Activated B cell treated with CpG ODN at 0.5 μM for 24 hours (primary cell): ENCODE data around the gene PDLIM7. TPM values are rescaled to one million over a fixed set of nuclear protein-coding genes. Genes with fewer than 3 reads are reported as not detected.

Experiments
- ATAC-seq: fragments of 200-7000 bp; cut with Tn5 transposase; one replicate; pipeline ENCODE4 v1.10.0; 2021; ENCODE audit warnings: low read depth, mild to moderate bottlenecking, moderate library complexity
- CTCF ChIA-PET: fragments of 350-600 bp; sonication (Branson Sonifier 250); formaldehyde crosslinking; loops from one replicate; lab custom pipeline; 2021; ENCODE audit warnings: antibody characterized with exemption; lab: Charles Lee
- POLR2A ChIA-PET: fragments of 350-600 bp; sonication (Branson Sonifier 250); formaldehyde crosslinking; loops from one replicate; lab custom pipeline; 2021; ENCODE audit warnings: antibody characterized with exemption; lab: Charles Lee
- DNase-seq: peaks from one replicate; pipeline ENCODE4 v3.0.0; 2022
- H3K27ac Mint-ChIP-seq: one replicate; pipeline ENCODE4 v1.8.0; 2020; ENCODE audit warnings: mixed read lengths
- H3K27me3 Mint-ChIP-seq: one replicate; pipeline ENCODE4 v1.8.0; 2021; ENCODE audit warnings: mixed read lengths
- H3K36me3 Mint-ChIP-seq: one replicate; pipeline ENCODE4 v1.8.0; 2021; ENCODE audit warnings: low read depth, mixed read lengths
- H3K4me1 Mint-ChIP-seq: one replicate; pipeline ENCODE4 v1.8.0; 2021; ENCODE audit warnings: mixed read lengths
- H3K4me3 Mint-ChIP-seq: one replicate; pipeline ENCODE4 v1.8.0; 2020; ENCODE audit warnings: mild to moderate bottlenecking, mixed read lengths
- H3K9me3 Mint-ChIP-seq: one replicate; pipeline ENCODE4 v1.8.0; 2020; ENCODE audit warnings: mixed read lengths
- intact Hi-C: fragments of 100-400 bp; cut with micrococcal nuclease; formaldehyde crosslinking; loops from one replicate; pipeline ENCODE4 v1.15.1; 2024
- total RNA-seq: library from RNA; stranded (reverse); gene quantifications from 2 replicates; pipeline ENCODE4 v1.2.3, GENCODE V29; 2022
- TF ChIP-seq, protein P1 (sequence below): fragments of 200-600 bp; IDR thresholded peaks from one replicate; pipeline ENCODE4 v1.8.0; 2022; ENCODE audit warnings: antibody characterized with exemption, mild to moderate bottlenecking

Gene PDLIM7
- total RNA-seq, 1 donor from 2014 or later: 17.7 TPM

DNA sequence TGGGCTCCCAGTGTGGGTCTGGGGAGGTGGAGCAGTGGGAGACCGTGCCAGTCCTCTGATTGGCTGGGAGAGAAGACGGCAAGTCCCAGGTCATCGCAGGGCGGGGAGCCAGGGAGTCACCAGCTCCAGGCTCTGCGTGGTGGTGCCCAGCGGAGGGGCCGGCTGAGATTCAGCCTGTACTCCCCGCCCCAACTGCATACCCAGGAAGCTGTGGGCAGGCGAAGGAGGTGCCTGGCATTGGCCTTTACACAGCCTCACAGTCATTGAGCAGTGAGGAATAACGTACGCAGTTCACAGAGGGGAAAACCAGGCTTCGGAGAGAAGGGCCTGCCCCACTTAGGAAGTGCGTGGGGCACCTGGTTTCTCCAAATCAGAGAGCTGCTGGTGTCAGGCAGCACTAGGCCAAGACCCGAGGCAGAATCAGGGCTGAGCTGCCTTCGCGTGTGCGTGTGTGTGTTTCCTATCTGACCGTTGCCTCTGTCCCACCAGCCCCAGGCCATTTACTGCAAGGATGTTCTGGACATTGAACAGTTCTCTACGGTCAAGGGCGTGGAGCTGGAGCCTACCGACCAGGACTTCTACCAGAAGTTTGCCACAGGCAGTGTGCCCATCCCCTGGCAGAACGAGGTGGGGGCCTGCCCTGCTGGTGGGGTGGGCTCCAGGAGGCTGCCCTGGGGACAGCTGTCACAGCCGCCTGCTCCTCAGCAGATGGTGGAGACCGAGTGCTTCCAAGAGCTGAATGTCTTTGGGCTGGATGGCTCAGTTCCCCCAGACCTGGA, 57.0 kb downstream of the PDLIM7 start:
- H3K27ac Mint-ChIP-seq: peak overlapping the region; percentile 50
- ATAC-seq: peak; percentile 10
- H3K4me3 Mint-ChIP-seq: no peak overlapping the region
- no peaks in the 10 kb centered on the region for H3K9me3 Mint-ChIP-seq
- no peak for DNase-seq
- ChIA-PET CTCF (interaction anchor here (1.2 to 2.0 kb wide), 2 partner anchors 35 to 36 kb away, joined by 3 to 10 read pairs; no protein-coding TSS in a partner anchor), POLR2A (interaction anchor here (1.2 to 11.5 kb wide), 4 partner anchors 11 to 70 kb away, joined by 4 to 296 read pairs (median 6); partner anchors contain the start of gene GRK6)
- TF ChIP-seq, protein P1, sequence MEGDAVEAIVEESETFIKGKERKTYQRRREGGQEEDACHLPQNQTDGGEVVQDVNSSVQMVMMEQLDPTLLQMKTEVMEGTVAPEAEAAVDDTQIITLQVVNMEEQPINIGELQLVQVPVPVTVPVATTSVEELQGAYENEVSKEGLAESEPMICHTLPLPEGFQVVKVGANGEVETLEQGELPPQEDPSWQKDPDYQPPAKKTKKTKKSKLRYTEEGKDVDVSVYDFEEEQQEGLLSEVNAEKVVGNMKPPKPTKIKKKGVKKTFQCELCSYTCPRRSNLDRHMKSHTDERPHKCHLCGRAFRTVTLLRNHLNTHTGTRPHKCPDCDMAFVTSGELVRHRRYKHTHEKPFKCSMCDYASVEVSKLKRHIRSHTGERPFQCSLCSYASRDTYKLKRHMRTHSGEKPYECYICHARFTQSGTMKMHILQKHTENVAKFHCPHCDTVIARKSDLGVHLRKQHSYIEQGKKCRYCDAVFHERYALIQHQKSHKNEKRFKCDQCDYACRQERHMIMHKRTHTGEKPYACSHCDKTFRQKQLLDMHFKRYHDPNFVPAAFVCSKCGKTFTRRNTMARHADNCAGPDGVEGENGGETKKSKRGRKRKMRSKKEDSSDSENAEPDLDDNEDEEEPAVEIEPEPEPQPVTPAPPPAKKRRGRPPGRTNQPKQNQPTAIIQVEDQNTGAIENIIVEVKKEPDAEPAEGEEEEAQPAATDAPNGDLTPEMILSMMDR: no peak
- peaks cover 66% of the 10 kb centered on the region for H3K36me3 Mint-ChIP-seq
- no peaks in the 10 kb centered on the region for H3K27me3 Mint-ChIP-seq
- peaks cover 27% of the 10 kb centered on the region for H3K4me1 Mint-ChIP-seq
- intact Hi-C loops: no loop called here

DNA sequence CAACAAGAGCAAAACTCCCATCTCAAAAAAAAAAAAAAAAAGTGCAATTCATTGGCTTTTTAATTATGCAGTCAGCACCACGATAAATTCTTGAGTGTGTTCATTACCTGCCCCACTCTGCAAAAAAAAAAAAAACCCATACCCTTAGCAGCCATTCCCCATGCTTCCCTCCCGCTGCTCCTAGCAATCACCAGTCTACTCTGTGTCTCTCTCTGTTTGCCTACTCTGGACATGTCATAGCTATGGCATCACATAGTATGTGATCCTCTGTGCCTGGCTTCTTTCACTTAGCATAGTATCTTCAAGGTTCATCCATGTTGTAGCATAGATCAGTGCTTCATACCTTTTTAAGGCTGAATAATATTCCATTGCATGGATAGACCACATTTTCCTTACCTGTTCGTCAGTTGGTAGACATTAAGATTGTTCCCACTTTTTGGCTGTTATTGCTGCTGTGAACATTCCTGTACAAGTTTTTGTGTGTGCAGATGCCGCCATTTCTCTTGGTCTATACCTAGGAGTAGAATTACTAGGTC, 57.8 kb downstream of the PDLIM7 start:
- ChIA-PET CTCF (interaction anchor here (1.2 kb wide), 1 partner anchor 35 kb away, joined by 3 read pairs; no protein-coding TSS in a partner anchor), POLR2A (interaction anchor here (1.6 to 11.5 kb wide), 2 partner anchors 10 to 71 kb away, joined by 4 to 296 read pairs; partner anchors contain the start of gene GRK6)
- no peak overlapping the region for H3K27ac Mint-ChIP-seq
- peaks cover 71% of the 10 kb centered on the region for H3K36me3 Mint-ChIP-seq
- DNase-seq: no peak
- TF ChIP-seq, protein P1: no peak
- H3K4me3 Mint-ChIP-seq: no peak overlapping the region
- no peaks in the 10 kb centered on the region for H3K9me3 Mint-ChIP-seq
- no peaks in the 10 kb centered on the region for H3K27me3 Mint-ChIP-seq
- H3K4me1 Mint-ChIP-seq: peaks cover 22% of the 10 kb centered on the region
- no peak for ATAC-seq
- intact Hi-C loops: no loop called here

DNA sequence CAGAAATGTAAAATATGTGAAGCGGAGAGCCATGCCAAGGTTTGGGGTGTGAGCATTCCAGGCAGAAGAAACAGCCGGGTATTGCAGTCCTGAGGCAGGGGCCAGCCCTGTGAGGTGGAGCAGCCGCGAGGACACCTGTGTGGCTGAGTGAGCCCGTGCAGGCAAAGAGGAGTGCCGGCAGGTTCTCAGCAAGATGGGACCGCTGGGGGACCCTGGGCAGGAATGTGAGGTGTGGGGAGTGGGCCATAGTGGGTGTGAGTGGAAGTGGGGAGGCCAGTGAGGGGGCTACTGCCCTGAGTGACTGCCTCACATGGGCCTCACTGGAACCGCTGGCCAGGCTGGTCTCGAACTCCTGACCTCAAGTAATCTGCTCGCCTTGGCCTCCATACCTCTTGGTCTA, 58.9 kb downstream of the PDLIM7 start:
- peaks cover 78% of the 10 kb centered on the region for H3K36me3 Mint-ChIP-seq
- intact Hi-C loops: no loop called here
- ChIA-PET POLR2A (interaction anchor here (0.8 to 3.2 kb wide), 2 partner anchors 11 kb away, joined by 4 to 14 read pairs; partner anchors contain the start of gene GRK6), CTCF (interaction anchor here (1.6 kb wide), 1 partner anchor 48 kb away, joined by 3 read pairs; no protein-coding TSS in a partner anchor)
- H3K4me1 Mint-ChIP-seq: peaks cover 21% of the 10 kb centered on the region
- H3K27me3 Mint-ChIP-seq: no peaks in the 10 kb centered on the region
- H3K27ac Mint-ChIP-seq: no peak overlapping the region
- TF ChIP-seq, protein P1: no peak
- no peak for DNase-seq
- no peaks in the 10 kb centered on the region for H3K9me3 Mint-ChIP-seq
- no peak overlapping the region for H3K4me3 Mint-ChIP-seq
- ATAC-seq: no peak

DNA sequence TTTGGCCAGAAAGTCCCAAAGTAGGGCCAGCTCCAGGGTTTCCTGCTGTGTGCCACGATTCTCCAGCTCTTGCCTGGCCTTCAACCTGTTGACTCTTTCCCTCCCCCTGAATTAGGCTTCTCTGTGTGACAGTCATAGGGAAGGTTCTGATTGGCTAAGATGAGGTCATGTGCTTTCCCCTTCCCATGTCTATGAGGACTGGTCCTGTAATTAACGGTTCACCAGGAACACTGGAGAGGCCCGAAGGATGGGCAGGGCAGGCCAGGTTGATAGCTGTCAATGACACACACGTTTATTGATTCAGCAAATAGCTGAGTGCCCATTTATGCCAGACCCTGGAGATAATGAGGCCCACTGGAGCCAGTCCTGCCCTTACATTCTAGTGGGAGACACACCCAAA, 59.8 kb downstream of the PDLIM7 start:
- Mint-ChIP-seq H3K9me3 (no peaks in the 10 kb centered on the region), H3K27ac (no peak overlapping the region), H3K4me3 (no peak overlapping the region), H3K4me1 (peaks cover 29% of the 10 kb centered on the region), H3K36me3 (peaks cover 81% of the 10 kb centered on the region), H3K27me3 (no peaks in the 10 kb centered on the region)
- POLR2A ChIA-PET: interaction anchor here (0.6 to 3.2 kb wide), 3 partner anchors 11 to 20 kb away, joined by 3 to 14 read pairs (median 4); partner anchors contain the start of gene GRK6
- TF ChIP-seq, protein P1: no peak
- intact Hi-C loops: no loop called here
- CTCF ChIA-PET: interaction anchor here (1.6 kb wide), 1 partner anchor 47 kb away, joined by 3 read pairs; no protein-coding TSS in a partner anchor
- DNase-seq (no peak), ATAC-seq (no peak)
